Heart left ventricle (tissue), 13 donors: ENCODE data around the gene ADRA2B.

Source experiments
- CTCF ChIP-seq, 12 donors: fragments of 200-600 bp; sonication (generic) in 4 of 12; IDR thresholded peaks; one replicate each; pipeline versions ENCODE4 v1.5.0 to v1.8.0; 2018 to 2022; ENCODE audit warnings: antibody characterized with exemption in 12 of 12, mild to moderate bottlenecking in 5 of 12
- POLR2A ChIP-seq, 2 donors: fragments of 450-650 bp; IDR thresholded peaks; one replicate each; pipeline ENCODE4 v1.6.1; 2017; ENCODE audit warnings: antibody characterized with exemption in 2 of 2, mild to moderate bottlenecking in 2 of 2, moderate library complexity in 2 of 2
- donor health status: ischemic (EF 13 %, LVEDD 7.1; RV severe dilation, severe dysfunction).
- donor health status: DM: no; HTN: yes; CAD: no.
- donor health status: DM: no; HTN: no; CAD: no.
- donor health status: ischemic (EF 25% LVEDD 6.9; RV normal size, moderate dysfunction).
- donor health status: ischemic (EF 25% LVEDD 5.7; RV mildly dilated, moderate dysfunction).
- donor health status: ischemic (EF 35%, LVEDD 5.7; RV mildly dilated, moderate dysfunction).
- donor health status: nonischemic (EF 11% LVEDD 7.7; RV severe dilation, severe dysfunction).
- donor health status: DM: yes; HTN: yes; CAD: no.
- donor health status: PGD.
- donor health status: ischemic (EF 29% LVEDD 5.4; RV normal size, mild dysfunction).
- donor health status: nonischemic (EF 23%, LVEDD 6.1; RV moderate dilation, normal function).

- TF ChIP-seq CTCF (IDR thresholded peaks at IDR 0.05) (no peak), POLR2A (IDR thresholded peaks at IDR 0.05) (no peak)
Measured at GRCh38 chr2:96117701-96118588, 1.6 kb upstream of the ADRA2B start.
